HG02642 (cell line): Measurements from ENCODE around the gene KLF9.

ENCODE experiments used
- ATAC-seq: cut with Tn5 transposase; IDR thresholded peaks from one replicate; pipeline ENCODE4 v1.9.1; 2021; ENCODE audit warnings: mild to moderate bottlenecking; ENCODE audit not compliant: unreplicated experiment, poor library complexity

Gene KLF9

DNA sequence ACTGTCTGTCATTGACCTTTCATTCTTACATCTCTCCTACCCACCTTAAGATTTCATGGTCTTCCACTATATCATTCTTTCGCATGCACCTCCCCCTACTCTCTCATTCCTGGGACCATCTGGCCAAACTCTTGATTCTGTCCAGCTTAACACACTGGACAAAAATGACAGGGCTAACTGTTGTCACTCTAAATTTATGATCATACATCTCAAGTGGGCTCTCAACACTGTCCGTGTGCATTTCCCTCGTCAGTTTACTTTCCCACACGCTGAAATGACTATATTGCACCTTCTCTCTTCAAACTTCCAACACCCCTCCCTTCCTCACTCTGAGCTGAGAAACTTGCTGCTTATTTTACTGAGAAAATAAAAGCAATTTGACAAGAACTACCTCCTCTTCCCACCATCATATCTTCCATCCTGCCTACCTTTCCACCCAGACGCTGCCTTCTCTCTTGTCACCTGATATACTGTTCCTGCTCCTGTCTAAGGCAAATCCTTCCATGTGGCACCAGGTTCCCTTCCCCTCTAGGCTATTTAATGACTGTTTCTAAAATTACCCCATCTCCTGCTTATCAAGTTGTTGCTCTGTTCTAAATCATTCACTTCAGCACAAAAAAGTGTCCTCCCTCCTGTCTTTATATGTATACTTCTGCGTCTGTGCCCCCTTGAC is 8.1 kb upstream of the KLF9 start:
- ATAC-seq = no peak

DNA sequence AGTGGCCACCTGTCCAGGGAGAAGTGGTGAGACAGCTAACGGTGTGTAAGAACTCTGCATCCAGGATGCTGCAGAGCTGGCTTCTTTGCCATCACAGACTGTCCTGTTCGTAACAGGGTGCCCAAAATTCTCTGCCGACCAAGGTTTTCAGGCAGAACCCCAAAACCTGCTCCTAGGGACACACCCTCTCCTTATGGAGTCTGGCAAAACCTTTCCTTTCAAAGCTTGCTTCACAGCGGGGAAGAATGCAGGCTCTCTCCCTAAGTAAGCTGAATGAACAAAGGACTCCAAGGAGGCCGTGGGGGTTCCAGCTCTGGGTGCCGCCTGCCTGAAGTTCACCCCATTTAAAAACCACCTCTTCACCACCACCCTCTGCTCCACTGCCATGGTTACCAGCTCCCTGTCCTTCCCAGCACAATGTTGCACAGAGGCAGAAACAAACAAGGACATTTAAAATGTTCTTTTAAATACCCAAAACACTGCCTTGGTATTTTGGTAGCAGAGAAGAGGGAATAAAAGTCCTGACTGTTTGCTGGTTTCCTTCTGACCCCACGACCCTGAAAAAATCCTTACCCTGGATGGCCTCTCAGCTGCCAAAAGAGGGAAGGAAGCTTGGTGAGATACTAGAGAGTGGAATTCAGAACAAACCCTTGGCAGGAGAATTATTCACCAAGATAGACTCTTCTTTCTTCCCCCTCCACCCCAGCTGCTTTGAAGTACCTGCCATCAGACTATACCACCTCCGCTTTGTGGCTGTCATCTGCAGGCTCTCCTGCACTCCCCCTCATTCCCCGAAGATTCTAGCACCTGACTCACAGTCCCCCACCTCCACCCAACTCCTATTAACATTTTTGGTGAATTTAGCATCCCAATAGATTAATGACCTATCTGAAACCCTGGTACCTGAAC is 7.1 kb upstream of the KLF9 start:
- no peak for ATAC-seq

DNA sequence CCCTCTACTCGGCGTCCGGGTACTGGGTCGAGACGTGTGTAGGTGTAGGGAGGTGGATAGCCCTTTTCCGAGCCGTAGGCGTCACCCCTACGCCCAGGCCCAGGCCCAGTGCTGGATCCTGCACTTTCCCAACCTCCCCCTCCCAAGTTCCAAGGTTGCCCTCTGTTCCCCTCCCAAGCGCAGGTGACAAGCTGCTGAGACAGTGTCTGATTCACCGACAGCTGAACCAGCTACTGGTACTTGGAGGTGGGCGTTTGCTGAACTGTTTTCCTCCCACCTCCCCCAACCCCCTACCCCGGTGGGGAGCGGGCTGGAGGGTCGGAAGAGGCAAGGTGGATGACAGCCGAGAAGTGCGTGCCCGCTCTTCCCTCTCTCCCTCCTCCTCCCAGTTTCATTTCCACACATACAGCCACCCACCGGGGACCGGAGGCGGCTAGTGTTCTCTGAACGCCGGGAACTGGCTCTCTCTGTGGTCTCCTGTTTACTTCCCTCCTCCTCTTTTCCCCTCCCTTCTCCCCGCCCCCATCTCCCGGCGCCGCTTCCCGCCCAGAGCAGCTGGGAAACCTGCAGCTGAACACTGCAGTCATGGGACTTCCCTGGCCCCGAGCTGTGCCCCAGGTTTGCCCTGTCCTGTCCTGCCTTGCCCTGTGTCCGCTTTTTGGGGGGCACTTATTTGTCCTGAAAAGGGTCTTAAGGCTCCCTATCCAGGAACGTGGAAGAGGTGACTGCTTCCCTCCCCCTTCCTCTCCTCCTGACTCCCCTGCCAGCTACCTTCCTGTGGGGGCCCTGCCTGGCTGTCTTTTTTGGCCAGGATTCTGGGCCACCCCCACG is 6.2 kb upstream of the KLF9 start:
- ATAC-seq = peak; percentile 21

DNA sequence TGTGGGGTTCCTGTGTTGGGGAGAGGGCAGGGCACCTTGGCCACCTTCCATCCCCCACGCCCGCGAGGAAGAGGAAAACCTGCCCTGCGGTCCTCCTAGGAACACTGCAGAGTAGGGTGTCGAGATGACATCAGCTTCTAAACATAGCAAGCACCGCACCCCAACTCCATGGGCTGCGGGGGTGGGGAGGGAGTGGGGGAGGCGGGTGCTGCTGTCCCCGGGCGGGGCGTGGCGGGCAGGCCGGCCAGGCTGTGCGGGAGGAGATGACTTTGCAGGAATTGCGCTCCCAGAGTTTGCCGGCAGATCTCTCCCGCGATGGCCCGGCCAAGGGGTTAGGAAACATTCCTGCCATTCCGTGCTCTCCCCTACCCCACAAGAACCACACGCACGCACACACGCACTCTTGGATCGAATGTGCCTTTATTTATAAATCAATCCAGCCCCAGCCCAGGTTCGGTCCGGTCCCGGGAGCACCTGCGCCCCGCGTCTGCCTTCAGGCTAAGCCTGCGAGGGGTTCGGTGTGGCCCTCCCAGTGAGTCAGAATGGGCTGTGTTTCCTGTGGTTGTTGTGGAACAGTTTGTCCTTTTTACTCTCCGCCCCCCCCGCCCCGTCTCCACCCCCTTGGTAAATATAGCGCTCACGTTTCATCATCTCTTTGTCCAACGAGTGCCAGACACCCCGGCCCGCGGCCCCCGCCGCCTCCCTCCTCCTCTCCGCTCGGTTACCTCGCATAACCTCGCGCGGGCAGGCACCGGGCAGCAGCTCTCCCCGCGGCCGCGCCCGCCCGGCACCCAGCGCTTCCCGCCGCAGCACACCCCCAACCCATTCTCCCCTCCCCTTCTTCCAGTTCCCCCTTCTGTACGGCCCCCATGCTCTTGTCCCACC is 5.3 kb upstream of the KLF9 start:
- ATAC-seq = peak; percentile 37

DNA sequence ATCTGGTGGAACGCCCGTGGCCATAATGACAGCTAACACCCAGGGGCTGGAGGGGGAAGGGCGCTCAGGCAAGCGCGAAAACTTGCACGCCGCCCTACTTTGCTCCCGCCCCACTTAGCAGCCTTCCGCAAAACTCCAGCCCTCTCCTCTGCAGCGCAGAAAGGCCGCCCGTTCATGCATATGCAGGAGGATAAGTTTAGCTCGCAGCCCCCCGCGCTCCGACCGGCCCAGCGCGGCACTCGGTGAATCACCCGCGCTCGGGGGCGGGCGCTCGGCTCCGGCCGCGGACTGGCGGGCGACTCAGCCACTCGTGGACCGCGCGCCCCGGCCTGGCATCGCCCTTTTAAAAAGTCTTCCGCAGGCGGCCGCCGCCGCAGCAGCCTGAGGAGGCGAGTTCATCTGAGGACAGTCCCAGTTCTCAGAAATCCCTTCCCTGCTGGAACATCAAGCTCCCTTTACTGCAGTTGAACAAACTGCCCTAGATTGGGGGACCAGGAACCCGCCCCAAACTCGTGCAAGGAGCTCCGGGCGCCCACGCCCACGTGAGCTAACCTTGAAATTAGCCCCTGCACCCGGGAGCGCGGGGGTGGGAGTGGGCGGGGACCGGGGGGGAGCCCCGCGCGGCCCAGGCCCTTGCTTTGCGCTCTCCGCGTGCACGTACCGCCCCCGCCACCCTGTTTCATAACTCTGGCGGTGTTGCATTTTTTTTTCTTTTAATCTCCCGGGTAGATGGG is 4.5 kb upstream of the KLF9 start:
- ATAC-seq = peak; percentile 69

DNA sequence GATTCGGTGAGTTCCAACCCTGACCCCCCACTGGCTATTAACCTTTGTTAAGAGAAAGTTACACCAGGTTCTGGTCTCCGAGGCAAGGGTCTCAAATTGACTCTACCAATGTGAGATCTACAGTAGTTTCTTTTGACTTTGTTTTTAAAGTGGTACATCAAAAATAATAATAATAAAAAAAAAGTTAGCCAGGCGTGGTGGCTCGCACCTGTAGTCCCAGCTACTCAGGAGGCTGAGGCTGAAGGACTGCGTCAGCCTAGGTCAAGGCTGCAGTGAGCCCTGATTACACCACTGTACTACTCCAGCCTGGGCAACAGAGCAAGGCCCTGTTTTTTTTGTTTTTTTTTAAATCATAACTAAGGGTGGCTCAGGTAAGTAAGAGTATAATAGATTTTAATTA is 1.0 kb upstream of the KLF9 start:
- no peak for ATAC-seq

DNA sequence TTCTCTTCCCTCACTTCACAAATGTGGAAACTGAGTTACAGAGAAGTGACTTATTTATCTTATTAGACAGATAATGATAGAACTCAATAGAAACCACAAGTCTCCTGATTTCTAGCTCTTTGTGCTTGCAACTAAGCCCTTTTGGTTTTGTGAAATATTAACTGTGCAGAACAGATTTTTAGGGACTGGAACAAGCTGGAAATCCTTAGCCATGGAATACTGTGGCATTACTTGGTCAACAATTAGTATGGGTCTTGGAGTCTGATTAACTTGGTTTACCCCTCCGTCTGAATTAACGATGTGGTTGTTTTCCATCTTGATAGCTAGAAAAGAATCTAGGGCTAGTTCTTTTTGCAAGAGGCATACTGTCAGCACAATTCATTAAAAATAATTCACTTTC is 584 bp upstream of the KLF9 start:
- ATAC-seq = no peak

DNA sequence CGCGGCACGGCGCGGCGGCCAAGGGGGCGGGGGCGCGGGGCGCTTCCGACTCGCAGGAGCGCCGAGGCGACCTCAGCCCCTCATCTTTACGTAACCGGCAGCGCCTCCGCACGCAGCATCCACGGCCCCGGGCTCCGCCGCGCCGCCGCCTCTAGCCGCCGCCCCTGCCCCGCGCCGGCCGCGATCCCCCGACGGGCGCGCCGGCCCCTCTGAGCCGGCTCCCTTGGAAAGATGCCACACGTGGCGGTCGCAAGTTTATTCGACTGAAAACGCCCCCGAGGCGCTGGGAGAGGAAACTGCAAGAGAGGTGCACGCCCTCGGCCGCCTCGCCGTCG is 1.0 kb downstream of the KLF9 start:
- peak; percentile 26 for ATAC-seq

DNA sequence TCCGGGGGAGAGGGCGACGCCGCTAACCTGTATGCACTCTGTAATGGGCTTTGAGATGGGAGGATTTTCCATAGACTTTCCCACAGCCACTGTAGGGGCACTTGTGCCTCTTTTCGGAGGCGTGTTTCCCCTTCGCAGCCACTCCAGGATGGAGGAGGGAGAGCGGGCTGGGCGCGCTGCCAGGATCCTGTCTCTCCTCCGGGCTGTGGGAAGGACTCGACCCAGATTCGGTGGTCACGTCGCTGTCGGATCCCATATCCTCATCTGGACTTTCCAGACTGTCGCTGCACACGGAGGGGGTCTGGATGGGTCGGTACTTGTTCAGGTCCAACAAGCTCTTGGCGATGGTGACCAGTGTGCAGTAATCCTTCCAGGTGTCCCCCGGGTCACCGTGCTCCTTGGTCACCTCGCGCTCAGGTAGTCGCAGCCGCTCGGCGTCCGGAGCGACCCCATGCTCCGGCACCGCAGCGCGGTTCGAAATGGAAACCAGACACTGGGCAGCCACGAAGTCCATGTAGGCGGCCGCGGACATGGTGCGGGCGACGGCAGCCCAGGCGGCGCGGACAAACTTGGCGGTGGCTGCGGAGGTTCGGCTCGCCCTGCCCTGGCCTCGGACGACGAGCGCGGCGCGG is 1.5 kb downstream of the KLF9 start:
- no peak for ATAC-seq

DNA sequence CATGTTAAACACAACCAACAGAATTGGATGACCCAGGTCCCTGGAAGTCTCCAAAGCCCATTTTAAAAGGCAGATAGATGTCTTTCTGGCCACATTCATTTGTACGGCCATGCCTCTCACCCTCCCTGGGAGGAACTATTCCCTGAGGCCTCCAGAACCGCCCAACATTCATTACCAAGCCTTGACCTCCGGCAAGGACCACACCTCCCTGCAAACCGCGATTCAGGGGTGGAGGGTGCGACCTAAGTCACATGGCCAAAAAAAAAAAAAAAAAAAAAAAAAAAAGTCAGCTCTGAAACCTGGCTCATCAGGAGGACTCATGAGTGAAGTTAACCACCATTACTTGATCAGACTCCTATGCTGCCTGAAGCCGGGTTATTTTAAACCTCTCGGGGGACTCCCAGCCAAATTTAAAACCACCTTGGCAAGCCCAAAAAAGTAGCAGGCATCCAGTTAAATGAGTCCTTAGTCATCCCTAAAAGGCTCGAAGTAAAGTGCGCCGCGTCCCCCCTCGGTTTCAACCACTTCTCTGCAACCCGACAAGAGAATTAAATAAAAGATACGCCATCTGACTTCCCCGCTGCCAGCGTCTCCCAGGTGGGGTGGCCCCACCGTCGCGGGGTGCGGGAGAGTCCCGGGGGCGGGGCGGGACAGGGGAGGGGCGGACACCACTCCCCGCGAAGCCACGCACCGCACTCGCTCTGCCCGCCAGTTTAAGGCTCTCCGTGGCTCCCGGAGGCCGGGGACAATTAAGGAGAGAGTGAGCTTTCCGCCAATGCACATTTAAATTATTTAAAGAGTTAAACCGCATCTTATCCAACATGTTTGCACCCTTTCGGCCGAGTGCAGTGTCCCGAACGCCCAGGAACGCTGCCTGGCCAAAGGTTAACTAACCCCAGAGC is 2.3 kb downstream of the KLF9 start:
- peak; percentile 25 for ATAC-seq

DNA sequence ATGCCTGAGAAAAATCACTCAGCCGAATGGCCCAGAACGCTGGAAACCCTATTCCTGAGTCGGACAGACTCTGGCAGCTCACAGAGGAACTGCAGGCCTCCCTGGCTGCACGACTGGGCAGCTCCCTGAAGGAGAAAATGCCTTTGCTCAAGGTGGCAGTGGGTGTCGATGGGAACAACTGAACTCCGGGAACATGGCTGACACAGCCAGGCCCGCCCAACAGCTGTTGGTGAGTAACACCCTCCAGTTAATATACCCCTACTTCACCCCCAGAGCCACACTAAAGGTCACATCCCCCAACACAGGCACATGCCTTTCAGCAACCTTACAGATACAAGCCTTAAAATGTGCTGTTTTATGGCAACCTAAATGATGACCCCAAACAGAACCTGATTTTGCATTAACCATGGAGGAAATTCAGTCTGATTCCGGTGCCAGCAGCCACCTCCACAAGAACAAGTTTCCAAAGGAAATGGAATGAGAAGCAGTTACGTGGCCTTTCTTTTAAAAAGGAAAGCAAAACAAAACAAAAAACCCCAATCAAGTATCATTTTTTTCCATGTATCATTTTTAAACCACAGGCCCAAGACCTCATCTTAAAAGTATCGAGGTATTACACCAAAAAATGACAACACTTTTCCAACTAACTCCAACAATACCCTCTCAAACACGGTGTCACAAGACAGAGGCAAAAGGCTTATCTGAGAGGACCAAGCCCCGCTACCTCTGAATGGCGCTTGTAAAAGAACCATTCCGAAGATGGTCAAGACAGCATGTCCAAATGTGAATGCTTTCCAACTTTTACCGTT is 3.1 kb downstream of the KLF9 start:
- ATAC-seq = no peak

DNA sequence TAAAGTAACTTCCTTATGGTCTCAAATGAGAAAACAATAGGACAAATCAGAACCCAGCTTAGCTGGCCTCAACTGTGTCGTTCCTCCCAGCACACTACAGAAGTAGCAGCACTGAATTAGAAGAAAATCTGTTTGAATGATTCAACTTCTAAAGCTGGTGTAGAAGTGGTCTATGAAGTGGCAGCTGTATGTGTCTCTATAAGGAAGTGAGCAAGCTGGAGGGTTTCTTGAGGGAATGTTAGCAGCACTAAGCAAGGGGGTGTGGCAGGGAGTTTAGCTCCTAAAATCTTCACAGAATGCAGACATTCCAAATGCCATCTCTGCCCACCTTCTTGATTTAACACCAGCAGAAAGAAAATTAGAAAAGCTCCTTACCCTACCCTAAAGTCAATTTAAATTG is 4.1 kb downstream of the KLF9 start:
- ATAC-seq = no peak

DNA sequence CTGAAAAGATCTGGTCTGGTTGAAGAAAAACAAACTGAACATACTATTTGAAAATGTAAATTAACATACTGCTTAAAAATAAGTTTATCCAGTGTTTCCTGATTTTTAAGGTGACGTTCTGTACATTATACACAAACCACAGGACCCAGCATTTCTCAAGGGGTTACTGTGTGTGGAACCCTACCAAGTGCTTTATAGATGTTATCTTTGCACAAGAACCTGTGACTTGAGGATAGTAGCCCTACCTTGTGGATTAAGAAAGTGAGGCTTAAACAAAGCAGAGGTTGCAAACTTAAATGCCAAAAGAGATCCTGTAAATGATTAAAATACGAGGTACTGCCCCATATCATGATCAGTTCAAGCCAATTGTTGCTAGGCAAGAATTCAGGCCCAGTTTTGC is 4.7 kb downstream of the KLF9 start:
- no peak for ATAC-seq

DNA sequence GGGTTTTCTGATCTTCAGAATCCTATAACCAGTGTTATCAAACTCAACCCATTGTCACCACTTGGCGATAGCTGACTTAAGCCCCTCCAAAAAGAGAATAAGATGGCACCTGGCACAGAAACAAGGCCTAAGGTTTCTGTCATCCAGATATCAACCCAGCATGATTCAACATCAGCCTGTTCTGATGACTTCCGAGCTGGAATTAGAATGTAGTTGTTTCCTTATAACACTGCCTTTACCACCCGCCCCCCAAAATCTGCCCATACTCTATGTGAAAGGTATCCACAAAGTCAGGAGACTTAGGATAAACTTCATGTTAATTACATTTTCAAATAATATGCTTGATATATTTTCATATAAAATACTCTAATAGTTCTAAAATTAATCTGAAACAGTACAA is 5.2 kb downstream of the KLF9 start:
- ATAC-seq = no peak

DNA sequence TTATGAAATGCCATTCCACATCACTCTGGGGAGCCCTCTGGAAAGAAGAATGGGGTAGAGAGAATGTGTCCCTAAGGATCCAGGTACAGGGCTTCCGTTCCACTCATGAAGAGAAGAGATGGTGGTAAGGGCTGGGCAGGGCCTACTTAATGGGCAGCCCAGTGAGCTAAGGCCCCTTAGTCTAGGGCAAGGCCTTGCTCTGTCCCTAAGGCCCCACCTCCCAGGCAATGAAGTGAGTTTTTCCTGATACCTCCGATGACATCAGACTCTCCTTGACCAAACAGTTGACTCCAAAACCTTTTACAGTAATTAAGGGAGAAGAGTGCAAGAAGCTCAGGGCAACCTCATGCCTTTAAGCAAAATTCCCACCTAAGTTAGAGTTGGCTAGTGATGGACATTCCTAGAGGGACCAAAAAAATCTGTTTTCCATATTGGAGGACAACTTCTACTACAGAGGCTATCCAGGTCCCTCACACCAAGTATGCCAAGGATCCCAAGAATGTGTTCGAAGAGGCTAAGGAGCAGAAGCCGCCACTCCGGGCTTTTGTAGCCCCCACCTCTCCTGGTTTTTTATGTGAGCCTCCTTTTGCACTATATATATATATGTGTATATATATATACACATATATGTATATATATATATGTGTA is 5.9 kb downstream of the KLF9 start:
- ATAC-seq = no peak

DNA sequence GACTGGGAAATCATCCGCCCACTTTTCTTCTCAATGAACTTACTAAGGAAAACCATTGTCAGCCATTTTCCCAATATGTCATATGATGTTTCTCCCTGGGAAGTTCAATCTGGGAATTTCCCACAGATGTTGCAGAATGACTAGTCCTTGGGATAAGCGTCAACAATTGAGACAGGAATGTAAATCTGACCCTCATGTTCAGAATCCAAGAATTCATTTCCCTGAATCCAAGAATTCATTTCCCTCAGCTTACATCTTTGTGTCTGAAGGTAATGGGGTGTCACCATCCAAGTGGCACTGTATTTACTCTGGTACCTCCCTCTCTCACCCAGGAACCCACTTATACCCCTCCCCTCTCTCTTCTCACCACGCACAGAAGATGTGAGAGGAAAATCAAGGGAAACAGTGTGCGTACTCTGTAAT is 7.4 kb downstream of the KLF9 start:
- ATAC-seq = no peak

DNA sequence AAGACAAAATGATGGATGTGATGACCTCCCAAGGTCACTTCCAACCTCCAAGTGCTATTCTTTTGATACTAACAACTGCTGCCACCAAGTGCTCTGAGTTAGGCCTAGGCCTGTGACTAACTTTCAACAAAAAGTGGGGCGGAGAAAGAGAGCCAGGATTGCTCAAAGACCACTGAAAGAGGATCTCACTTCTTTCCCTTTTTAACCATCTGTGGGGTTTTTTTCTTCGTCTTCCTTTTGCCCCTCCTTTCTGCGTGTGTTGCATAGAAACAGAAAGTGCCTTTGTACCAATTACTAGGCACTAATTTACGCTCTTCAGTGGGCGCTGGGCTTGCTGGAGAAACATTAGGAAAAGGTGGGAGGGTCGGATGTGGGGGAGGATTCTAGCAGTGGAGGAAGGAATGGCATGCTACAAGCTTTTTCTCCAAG is 8.0 kb downstream of the KLF9 start:
- ATAC-seq = peak; percentile 70
